Ishikawa (cell line): ENCODE measurements around the gene TECR.

ENCODE experiments used
- REST ChIP-seq: IDR thresholded peaks from 2 replicates; pipeline ENCODE4 v1.6.1; 2012; ENCODE audit warnings: low read depth, mild to moderate bottlenecking
- TAF1 ChIP-seq: IDR thresholded peaks from 2 replicates; pipeline ENCODE4 v1.6.1; 2012; ENCODE audit warnings: low read depth, mild to moderate bottlenecking

- TF ChIP-seq TAF1 (no peak), REST (no peak)
Measured at GRCh38 chr19:14528419-14529253, 758 bp upstream of the TECR start.
